Mucosa of descending colon (tissue), 3 donors: ENCODE measurements around the gene TRIM21. TPM values are rescaled to one million over a fixed set of nuclear protein-coding genes. Genes with fewer than 3 reads are reported as not detected.
A peak's percentile ranks its signal among the peaks of the same experiment; 100 is the strongest.
"Not testable (repeated sequence)": the region's sequence is repeated elsewhere in the genome, so short reads cannot be mapped to it uniquely, and the experiment has no call there.

Experiments used
- ATAC-seq: fragments of 200-7000 bp; cut with Tn5 transposase; one replicate; pipeline ENCODE4 v1.9.1; 2020; ENCODE audit warnings: mild to moderate bottlenecking, moderate library complexity
- DNase-seq, 3 donors: peaks; one replicate each; pipeline ENCODE4 v3.0.0-alpha.2; 2020
- H3K36me3 ChIP-seq: fragments of 200-600 bp; one replicate; pipeline ENCODE4 v1.8.0; 2021; ENCODE audit warnings: low read depth, mild to moderate bottlenecking
- H3K4me1 ChIP-seq: fragments of 200-600 bp; one replicate; pipeline ENCODE4 v1.8.0; 2021; ENCODE audit warnings: low read depth, mild to moderate bottlenecking
- H3K4me3 ChIP-seq: fragments of 200-600 bp; one replicate; pipeline ENCODE4 v1.8.0; 2021; ENCODE audit warnings: mild to moderate bottlenecking
- H3K9me3 ChIP-seq: fragments of 200-600 bp; one replicate; pipeline ENCODE4 v1.8.0; 2021; ENCODE audit warnings: mild to moderate bottlenecking
- CTCF ChIP-seq: fragments of 200-600 bp; IDR thresholded peaks from one replicate; pipeline ENCODE4 v1.8.0; 2022; ENCODE audit warnings: antibody characterized with exemption, mild to moderate bottlenecking
- intact Hi-C, 2 donors: fragments of 100-400 bp; cut with DNase I in 1 of 2; cut with micrococcal nuclease in 1 of 2; formaldehyde crosslinking; loops; one replicate each; pipeline versions ENCODE4 v1.11.0 to v1.11.1; 2022; cut with DNase I, micrococcal nuclease
- total RNA-seq, 3 donors: library from RNA; stranded (reverse); fragmentation: NEBNext Ultra II Directional in 2 of 3; extraction: Animal tissue kit (Norgen Biotek cat#: 25700) in 2 of 3; gene quantifications; one replicate each; pipeline versions ENCODE4 v1.2.1 to v1.2.4, GENCODE V29; 2021 to 2023
- donor health status: DM: no; HTN: no; CAD: no; lungs with moderate emphysema.
- donor health status: DM: no; HTN: no; CAD: no.
- donor health status: DM: no; HTN: yes; CAD: no.

Gene TRIM21
- total RNA-seq, 3 donors from 2014 or later: 26.0 to 32.6 (median 29.2) TPM

DNA sequence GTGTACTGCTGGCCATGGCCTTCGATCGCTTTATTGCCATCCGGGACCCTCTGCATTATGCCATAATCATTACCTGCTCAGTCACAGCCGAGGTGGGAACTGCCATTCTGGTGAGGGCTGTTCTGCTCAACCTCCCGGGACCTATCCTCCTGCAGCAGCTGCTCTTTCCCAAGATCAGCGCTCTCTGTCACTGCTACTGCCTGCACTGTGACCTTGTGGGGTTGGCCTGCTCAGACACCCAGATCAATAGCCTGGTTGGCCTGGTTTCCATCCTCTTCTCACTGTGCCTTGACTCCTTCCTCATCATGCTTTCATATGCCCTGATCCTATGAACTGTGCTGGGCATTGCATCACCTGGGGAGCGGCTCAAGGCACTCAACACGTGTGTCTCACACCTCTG lies 24.9 kb upstream of the TRIM21 start:
- no peak for TF ChIP-seq CTCF
- DNase-seq: no peak
- intact Hi-C loops: no loop called here
- ATAC-seq: no peak
- H3K9me3 ChIP-seq: no peaks in the 10 kb centered on the region
- no peaks in the 10 kb centered on the region for H3K36me3 ChIP-seq
- no peaks in the 10 kb centered on the region for H3K4me1 ChIP-seq
- H3K4me3 ChIP-seq: no peak overlapping the region

GRCh38 chr11:4416816-4417215 lies 23.3 kb upstream of the TRIM21 start:
- DNase-seq (no peak), ATAC-seq (no peak)
- Histone ChIP-seq H3K4me3 (no peak overlapping the region), H3K4me1 (no peaks in the 10 kb centered on the region), H3K9me3 (no peaks in the 10 kb centered on the region), H3K36me3 (no peaks in the 10 kb centered on the region)
- TF ChIP-seq CTCF: no peak
- intact Hi-C loops: no loop called here

GRCh38 chr11:4416306-4416705 lies 22.8 kb upstream of the TRIM21 start:
- DNase-seq: no peak
- H3K4me3 ChIP-seq: no peak overlapping the region
- H3K9me3 ChIP-seq: no peaks in the 10 kb centered on the region
- no peak for ATAC-seq
- no peaks in the 10 kb centered on the region for H3K4me1 ChIP-seq
- no peak for TF ChIP-seq CTCF
- H3K36me3 ChIP-seq: no peaks in the 10 kb centered on the region
- intact Hi-C loops: no loop called here

GRCh38 chr11:4406206-4406605 lies 12.7 kb upstream of the TRIM21 start:
- H3K36me3 ChIP-seq, DNase-seq, ATAC-seq, intact Hi-C loops, H3K4me1 ChIP-seq, H3K9me3 ChIP-seq, H3K4me3 ChIP-seq: not testable (repeated sequence)

- peak; percentile 19 for ATAC-seq
- H3K4me3 ChIP-seq: no peak overlapping the region
- no peak for TF ChIP-seq CTCF
- H3K4me1 ChIP-seq: peaks cover 11% of the 10 kb centered on the region
- DNase-seq: no peak
- H3K36me3 ChIP-seq: no peaks in the 10 kb centered on the region
- H3K9me3 ChIP-seq: no peaks in the 10 kb centered on the region
- intact Hi-C loops: no loop called here
These were observed 339 bp upstream of the TRIM21 start for GRCh38 chr11:4393858-4394223.

- TF ChIP-seq CTCF: no peak
- no peaks in the 10 kb centered on the region for H3K36me3 ChIP-seq
- ATAC-seq (no peak), DNase-seq (no peak)
- H3K4me1 ChIP-seq: peaks cover 6% of the 10 kb centered on the region
- intact Hi-C loops: no loop called here
- no peaks in the 10 kb centered on the region for H3K9me3 ChIP-seq
- H3K4me3 ChIP-seq: no peak overlapping the region
These were observed 5.3 kb downstream of the TRIM21 start for GRCh38 chr11:4388221-4388620.
